DOHH2 (cell line): ENCODE results near the gene RAD51D.

ENCODE experiments used
- H3F3A ChIP-seq: fragments of 200-600 bp; sonication (generic), shearing (Covaris generic); 2 replicates; pipeline ENCODE4 v1.6.0; 2016; ENCODE audit warnings: antibody characterized with exemption, mild to moderate bottlenecking; ENCODE audit not compliant: control insufficient read depth, insufficient read depth
- H3K27ac ChIP-seq: fragments of 200-600 bp; sonication (generic); 2 replicates; pipeline ENCODE4 v1.5.1; 2014; ENCODE audit warnings: low read depth, mild to moderate bottlenecking, low read length, moderate library complexity
- H3K27me3 ChIP-seq: fragments of 200-600 bp; sonication (generic); 2 replicates; pipeline ENCODE4 v1.6.1; 2014; ENCODE audit warnings: mild to moderate bottlenecking, low read length, mixed read lengths; ENCODE audit not compliant: control insufficient read depth
- H3K36me3 ChIP-seq: fragments of 200-600 bp; sonication (generic); 2 replicates; pipeline ENCODE4 v1.6.1; 2014; ENCODE audit warnings: mild to moderate bottlenecking, low read length, moderate library complexity, mixed read lengths; ENCODE audit not compliant: control insufficient read depth
- H3K4me1 ChIP-seq: fragments of 200-600 bp; sonication (generic); 2 replicates; pipeline ENCODE4 v1.6.1; 2014; ENCODE audit warnings: mild to moderate bottlenecking, low read length, mixed read lengths; ENCODE audit not compliant: control insufficient read depth
- H3K4me2 ChIP-seq: fragments of 200-600 bp; sonication (generic); 2 replicates; pipeline ENCODE4 v1.6.0; 2014; ENCODE audit warnings: mild to moderate bottlenecking, low read length, moderate library complexity
- H3K4me3 ChIP-seq: fragments of 200-600 bp; sonication (generic); 2 replicates; pipeline ENCODE4 v1.5.1; 2014; ENCODE audit warnings: mild to moderate bottlenecking, low read length, mixed read lengths
- H3K79me2 ChIP-seq: fragments of 200-600 bp; sonication (generic); 2 replicates; pipeline ENCODE4 v1.6.1; 2014; ENCODE audit warnings: mild to moderate bottlenecking, low read length, mixed read lengths; ENCODE audit not compliant: control insufficient read depth
- H3K9me2 ChIP-seq: fragments of 200-600 bp; sonication (generic); replicated peaks from 2 replicates; pipeline ENCODE4 v1.6.1; 2014; ENCODE audit warnings: mild to moderate bottlenecking, low read length, mixed read lengths; ENCODE audit not compliant: control insufficient read depth
- H3K9me3 ChIP-seq: fragments of 200-600 bp; sonication (generic); 2 replicates; pipeline ENCODE4 v1.6.1; 2014; ENCODE audit warnings: antibody characterized with exemption, low read length, mixed read lengths; ENCODE audit not compliant: control insufficient read depth, insufficient read depth
- H4K20me1 ChIP-seq: fragments of 200-600 bp; sonication (generic); 2 replicates; pipeline ENCODE4 v1.6.0; 2014; ENCODE audit warnings: low read depth, mild to moderate bottlenecking, antibody characterized with exemption, low read length, moderate library complexity; ENCODE audit not compliant: control insufficient read depth, insufficient read depth
- EZH2phosphoT487 ChIP-seq: fragments of 200-600 bp; sonication (generic); IDR thresholded peaks from 2 replicates; pipeline ENCODE4 v1.6.1; 2017; ENCODE audit warnings: borderline replicate concordance, mild to moderate bottlenecking, antibody characterized with exemption, low read length, moderate library complexity, mixed read lengths
- TF ChIP-seq, protein P1 (sequence below): fragments of 200-600 bp; sonication (generic); IDR thresholded peaks from one replicate; pipeline ENCODE4 v1.5.1; 2014; ENCODE audit warnings: antibody characterized with exemption, mild to moderate bottlenecking, low read depth, low read length; ENCODE audit not compliant: poor library complexity, severe bottlenecking

RAD51D gene

GRCh38 chr17:35044181-35044580 lies 75.5 kb downstream of the RAD51D start:
- Histone ChIP-seq H3K27me3 (0 out of 2 replicates have a peak, but pooled peaks cover 3% of the 10 kb centered on the region), H3K9me3 (no peaks in the 10 kb centered on the region), H3K36me3 (no peaks in the 10 kb centered on the region), H3K4me1 (peaks cover 5% of the 10 kb centered on the region; the same call in 1 of the 2 replicates), H4K20me1 (no peaks in the 10 kb centered on the region), H3K4me2 (no peak overlapping the region), H3K27ac (no peak overlapping the region), H3K4me3 (no peak overlapping the region), H3F3A (no peaks in the 10 kb centered on the region), H3K79me2 (no peaks in the 10 kb centered on the region), H3K9me2 (no peaks in the 10 kb centered on the region)
- TF ChIP-seq, protein P1, sequence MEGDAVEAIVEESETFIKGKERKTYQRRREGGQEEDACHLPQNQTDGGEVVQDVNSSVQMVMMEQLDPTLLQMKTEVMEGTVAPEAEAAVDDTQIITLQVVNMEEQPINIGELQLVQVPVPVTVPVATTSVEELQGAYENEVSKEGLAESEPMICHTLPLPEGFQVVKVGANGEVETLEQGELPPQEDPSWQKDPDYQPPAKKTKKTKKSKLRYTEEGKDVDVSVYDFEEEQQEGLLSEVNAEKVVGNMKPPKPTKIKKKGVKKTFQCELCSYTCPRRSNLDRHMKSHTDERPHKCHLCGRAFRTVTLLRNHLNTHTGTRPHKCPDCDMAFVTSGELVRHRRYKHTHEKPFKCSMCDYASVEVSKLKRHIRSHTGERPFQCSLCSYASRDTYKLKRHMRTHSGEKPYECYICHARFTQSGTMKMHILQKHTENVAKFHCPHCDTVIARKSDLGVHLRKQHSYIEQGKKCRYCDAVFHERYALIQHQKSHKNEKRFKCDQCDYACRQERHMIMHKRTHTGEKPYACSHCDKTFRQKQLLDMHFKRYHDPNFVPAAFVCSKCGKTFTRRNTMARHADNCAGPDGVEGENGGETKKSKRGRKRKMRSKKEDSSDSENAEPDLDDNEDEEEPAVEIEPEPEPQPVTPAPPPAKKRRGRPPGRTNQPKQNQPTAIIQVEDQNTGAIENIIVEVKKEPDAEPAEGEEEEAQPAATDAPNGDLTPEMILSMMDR: no peak
- no peak for TF ChIP-seq EZH2phosphoT487
